Upper lobe of left lung (tissue), 6 donors: Measurements from ENCODE around the gene UFM1. TPM values are rescaled to one million over a fixed set of nuclear protein-coding genes. Genes with fewer than 3 reads are reported as not detected.

Source experiments
- ATAC-seq, 2 donors: fragments of 200-7000 bp; cut with Tn5 transposase; one replicate each; pipeline ENCODE4 v1.9.1; 2022; ENCODE audit warnings: mild to moderate bottlenecking in 2 of 2, moderate library complexity in 2 of 2; ENCODE audit not compliant: low FRiP score in 2 of 2
- DNase-seq, 2 donors: peaks; one replicate each; pipeline ENCODE4 v3.0.0-alpha.2; 2019 to 2020
- H3K27ac ChIP-seq, 4 donors: fragments of 200-600 bp; sonication (generic); one replicate each; pipeline ENCODE4 v1.5.1; 2016 to 2019
- H3K27me3 ChIP-seq, 4 donors: fragments of 200-600 bp; sonication (generic); one replicate each; pipeline ENCODE4 v1.5.1; 2017 to 2019
- H3K36me3 ChIP-seq, 4 donors: fragments of 200-600 bp; sonication (generic); one replicate each; pipeline ENCODE4 v1.5.1; 2016 to 2019
- H3K4me1 ChIP-seq, 4 donors: fragments of 200-600 bp; sonication (generic); one replicate each; pipeline ENCODE4 v1.5.1; 2018 to 2019
- H3K4me3 ChIP-seq, 4 donors: fragments of 200-600 bp; sonication (generic); one replicate each; pipeline ENCODE4 v1.5.1; 2017 to 2019; ENCODE audit warnings: mild to moderate bottlenecking in 2 of 4, moderate library complexity in 1 of 4
- H3K9me3 ChIP-seq, 4 donors: fragments of 200-600 bp; sonication (generic); one replicate each; pipeline ENCODE4 v1.5.1; 2018 to 2019
- EP300 ChIP-seq, 4 donors: sonication (generic); formaldehyde crosslinking; IDR thresholded peaks; one replicate each; pipeline ENCODE4 v1.5.1; 2017; ENCODE audit warnings: antibody characterized with exemption in 4 of 4, control low read depth in 2 of 4
- POLR2A ChIP-seq, 4 donors: fragments of 450-650 bp; IDR thresholded peaks; one replicate each; pipeline ENCODE4 v1.5.1; 2016 to 2017; ENCODE audit warnings: antibody characterized with exemption in 4 of 4, mild to moderate bottlenecking in 2 of 4
- POLR2AphosphoS5 ChIP-seq, 2 donors: sonication (generic); formaldehyde crosslinking; IDR thresholded peaks; one replicate each; pipeline ENCODE4 v1.5.1; 2017; ENCODE audit warnings: antibody characterized with exemption in 2 of 2
- WGBS, 2 donors: methylation state at CpG; one replicate each; pipeline ENCODE4 v1.1.5; 2017 to 2018; 5-methylcytosine and 5-hydroxymethylcytosine counted together
- total RNA-seq, 6 donors: library from RNA; depleted of rRNA in 4 of 6; stranded (reverse); fragments of >200 nt in 4 of 6; gene quantifications; one replicate each; pipeline versions ENCODE4 v1.1.0 to v1.2.1, GENCODE V29; 2016 to 2021
- TF ChIP-seq, protein P1 (sequence below), 6 experiments: fragments of 450-650 bp in 4 of 6; fragments of 200-600 bp in 2 of 6; sonication (generic) in 2 of 6; IDR thresholded peaks; one replicate each; pipeline ENCODE4 v1.5.1; 2016 to 2019; ENCODE audit warnings: antibody characterized with exemption in 6 of 6
- donor health status: DM: no; HTN: no; CAD: no; lungs with moderate emphysema.
- donor health status: DM: no; HTN: yes; CAD: no; lungs with severe emphysema.

Gene UFM1
- total RNA-seq, 6 donors from 2014 or later = 21.2 to 84.9 (median 50.5) TPM

DNA sequence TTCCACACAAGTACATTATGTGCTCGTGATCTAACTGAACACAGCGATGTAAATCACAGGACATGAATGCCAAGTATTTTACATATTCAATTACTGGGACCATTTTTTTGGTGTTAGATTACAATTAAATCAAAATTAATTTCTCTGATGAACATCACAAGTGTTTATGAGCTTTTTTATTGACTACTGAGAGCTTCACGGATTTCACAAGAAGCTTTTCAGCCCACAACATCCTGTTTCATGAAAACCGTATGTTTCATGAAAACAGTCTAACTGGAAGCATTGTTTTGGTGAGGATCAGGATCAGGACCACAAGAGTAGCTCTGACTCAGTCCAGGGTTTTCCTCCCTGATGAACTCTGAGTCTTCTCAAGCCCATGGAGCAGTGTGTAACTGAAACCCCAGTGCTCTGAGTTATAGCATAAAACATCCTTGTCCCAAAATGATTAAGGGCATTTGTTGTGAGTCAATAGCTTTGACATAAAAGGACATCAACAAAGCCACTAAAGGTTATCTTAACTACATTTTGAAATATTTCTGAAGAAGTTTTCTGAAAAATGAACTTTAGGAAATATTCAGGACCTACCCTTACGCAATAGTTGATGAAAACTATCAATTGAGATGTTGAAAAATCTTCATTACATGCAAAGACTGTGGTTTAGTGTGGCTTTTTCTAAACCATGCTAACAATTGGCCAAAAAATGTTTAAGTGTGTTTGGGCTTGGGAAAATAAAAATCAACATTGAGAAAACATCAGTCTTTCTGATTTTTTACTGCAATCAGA lies 49.3 kb downstream of the UFM1 start:
- Histone ChIP-seq H3K27me3 (no peaks in the 10 kb centered on the region), H3K36me3 (no peaks in the 10 kb centered on the region), H3K4me3 (no peak overlapping the region), H3K27ac (no peak overlapping the region), H3K9me3 (no peaks in the 10 kb centered on the region), H3K4me1 (no peaks in the 10 kb centered on the region)
- peak in 1 of 2 donors; percentile 32 for ATAC-seq
- no peak for DNase-seq
- TF ChIP-seq POLR2AphosphoS5 (IDR thresholded peaks at IDR 0.05) = no peak
- TF ChIP-seq POLR2A (IDR thresholded peaks at IDR 0.05) = no peak
- TF ChIP-seq, protein P1, sequence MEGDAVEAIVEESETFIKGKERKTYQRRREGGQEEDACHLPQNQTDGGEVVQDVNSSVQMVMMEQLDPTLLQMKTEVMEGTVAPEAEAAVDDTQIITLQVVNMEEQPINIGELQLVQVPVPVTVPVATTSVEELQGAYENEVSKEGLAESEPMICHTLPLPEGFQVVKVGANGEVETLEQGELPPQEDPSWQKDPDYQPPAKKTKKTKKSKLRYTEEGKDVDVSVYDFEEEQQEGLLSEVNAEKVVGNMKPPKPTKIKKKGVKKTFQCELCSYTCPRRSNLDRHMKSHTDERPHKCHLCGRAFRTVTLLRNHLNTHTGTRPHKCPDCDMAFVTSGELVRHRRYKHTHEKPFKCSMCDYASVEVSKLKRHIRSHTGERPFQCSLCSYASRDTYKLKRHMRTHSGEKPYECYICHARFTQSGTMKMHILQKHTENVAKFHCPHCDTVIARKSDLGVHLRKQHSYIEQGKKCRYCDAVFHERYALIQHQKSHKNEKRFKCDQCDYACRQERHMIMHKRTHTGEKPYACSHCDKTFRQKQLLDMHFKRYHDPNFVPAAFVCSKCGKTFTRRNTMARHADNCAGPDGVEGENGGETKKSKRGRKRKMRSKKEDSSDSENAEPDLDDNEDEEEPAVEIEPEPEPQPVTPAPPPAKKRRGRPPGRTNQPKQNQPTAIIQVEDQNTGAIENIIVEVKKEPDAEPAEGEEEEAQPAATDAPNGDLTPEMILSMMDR (IDR thresholded peaks at IDR 0.05) = no peak
- TF ChIP-seq EP300 (IDR thresholded peaks at IDR 0.05) = no peak
- 31 to 43% methylated on average over 5 of the region's 5 CpGs for WGBS, 2 donors

DNA sequence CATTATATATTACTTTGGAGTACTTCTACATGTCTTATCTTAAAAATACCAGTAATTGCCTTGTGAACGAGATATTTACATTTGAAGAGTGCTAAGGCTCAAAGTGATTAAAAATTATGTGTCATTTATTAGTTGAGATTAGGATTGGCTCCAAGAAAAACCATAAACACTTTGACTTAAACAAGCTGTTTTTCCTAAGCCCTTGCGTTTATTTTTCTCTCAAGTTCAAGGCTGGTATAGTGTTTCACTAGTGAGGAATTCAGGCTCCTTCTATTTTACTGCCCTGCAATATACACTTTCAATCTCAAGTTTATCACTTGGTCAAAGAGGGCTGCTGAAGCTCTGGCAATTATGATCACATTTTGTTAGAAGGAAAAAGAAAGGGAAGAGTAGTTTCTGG lies 49.9 kb downstream of the UFM1 start:
- Histone ChIP-seq H3K36me3 (no peaks in the 10 kb centered on the region), H3K4me1 (no peaks in the 10 kb centered on the region), H3K27me3 (no peaks in the 10 kb centered on the region), H3K27ac (no peak overlapping the region), H3K9me3 (no peaks in the 10 kb centered on the region), H3K4me3 (no peak overlapping the region)
- DNase-seq = no peak
- 32 to 39% methylated on average over 2 of the region's 2 CpGs for WGBS, 2 donors
- TF ChIP-seq, protein P1 (IDR thresholded peaks at IDR 0.05) = no peak
- no peak for TF ChIP-seq POLR2A (IDR thresholded peaks at IDR 0.05)
- TF ChIP-seq POLR2AphosphoS5 (IDR thresholded peaks at IDR 0.05) = no peak
- TF ChIP-seq EP300 (IDR thresholded peaks at IDR 0.05) = no peak
- no peak for ATAC-seq

DNA sequence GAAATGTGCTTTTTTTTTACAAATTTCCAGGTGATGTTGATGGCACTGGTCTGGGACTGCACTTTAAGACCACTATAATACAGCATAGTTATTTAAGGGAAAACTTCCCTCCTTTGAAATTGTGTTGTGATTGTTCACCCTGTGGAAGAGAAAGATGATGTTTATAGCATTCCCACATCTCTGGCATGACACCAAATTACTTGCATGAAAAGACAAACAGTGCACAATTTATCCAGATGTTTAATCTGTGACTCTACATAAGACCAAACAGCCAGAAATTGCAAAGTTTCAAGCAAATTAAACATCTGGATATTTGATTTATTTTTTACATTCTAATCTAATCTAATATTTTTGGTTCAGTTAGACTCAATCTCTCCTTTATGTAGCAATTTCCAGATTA lies 51.6 kb downstream of the UFM1 start:
- H3K4me1 ChIP-seq = no peaks in the 10 kb centered on the region
- no peaks in the 10 kb centered on the region for H3K27me3 ChIP-seq
- no peak overlapping the region for H3K27ac ChIP-seq
- no peak for TF ChIP-seq EP300 (IDR thresholded peaks at IDR 0.05)
- TF ChIP-seq POLR2AphosphoS5 (IDR thresholded peaks at IDR 0.05) = no peak
- no peak for TF ChIP-seq POLR2A (IDR thresholded peaks at IDR 0.05)
- TF ChIP-seq, protein P1 (IDR thresholded peaks at IDR 0.05) = no peak
- no peak overlapping the region for H3K4me3 ChIP-seq
- ATAC-seq (no peak), DNase-seq (no peak)
- no peaks in the 10 kb centered on the region for H3K36me3 ChIP-seq
- H3K9me3 ChIP-seq = no peaks in the 10 kb centered on the region

DNA sequence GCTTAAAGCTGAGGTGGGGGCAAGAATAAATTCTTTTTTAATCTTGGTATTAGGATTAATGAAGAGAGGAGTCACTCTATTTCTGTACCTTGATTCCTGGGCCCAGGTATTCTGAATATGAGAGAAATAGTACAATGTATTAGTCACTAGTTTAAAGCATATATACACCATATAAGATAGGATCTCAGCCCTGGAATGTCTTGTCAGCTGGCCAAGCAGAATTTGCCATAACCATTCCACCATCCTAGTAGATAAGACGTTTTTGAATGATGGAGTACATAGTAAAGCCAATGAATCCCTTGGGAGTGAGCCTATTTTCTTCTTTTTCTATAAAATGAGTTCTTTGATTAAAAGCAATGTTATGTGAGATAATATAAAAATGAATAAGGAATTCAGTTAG lies 55.6 kb downstream of the UFM1 start:
- H3K4me3 ChIP-seq = no peak overlapping the region
- no peaks in the 10 kb centered on the region for H3K4me1 ChIP-seq
- no peak for TF ChIP-seq POLR2AphosphoS5 (IDR thresholded peaks at IDR 0.05)
- TF ChIP-seq EP300 (IDR thresholded peaks at IDR 0.05) = no peak
- TF ChIP-seq, protein P1 (IDR thresholded peaks at IDR 0.05) = no peak
- no peak for TF ChIP-seq POLR2A (IDR thresholded peaks at IDR 0.05)
- DNase-seq (no peak), ATAC-seq (no peak)
- no peaks in the 10 kb centered on the region for H3K36me3 ChIP-seq
- no peaks in the 10 kb centered on the region for H3K9me3 ChIP-seq
- no peaks in the 10 kb centered on the region for H3K27me3 ChIP-seq
- 39 to 43% methylated on average over 1 of the region's 1 CpG for WGBS, 2 donors
- H3K27ac ChIP-seq = no peak overlapping the region

DNA sequence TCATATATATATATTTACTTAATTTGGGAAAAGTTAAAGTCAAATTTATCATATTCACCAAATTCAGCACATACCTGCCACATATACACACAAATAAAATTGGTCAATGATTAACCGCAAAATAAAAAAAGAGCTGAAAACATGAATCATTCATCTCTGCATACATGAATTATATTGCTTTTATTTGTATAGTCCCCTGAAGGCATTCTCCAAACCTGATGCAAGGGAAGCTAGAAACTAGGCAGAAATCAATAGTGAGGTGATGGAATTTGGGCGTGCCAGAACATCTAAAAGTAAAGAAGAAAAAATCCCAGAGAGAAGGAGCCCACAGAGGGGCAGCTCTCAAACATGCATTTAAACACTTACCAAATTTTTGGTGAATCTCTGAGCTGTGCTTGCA lies 60.1 kb downstream of the UFM1 start:
- H3K27me3 ChIP-seq = no peaks in the 10 kb centered on the region
- no peak for ATAC-seq
- H3K36me3 ChIP-seq = no peaks in the 10 kb centered on the region
- no peaks in the 10 kb centered on the region for H3K4me1 ChIP-seq
- WGBS, 2 donors = 91 to 96% methylated on average over 2 of the region's 2 CpGs
- H3K4me3 ChIP-seq = no peak overlapping the region
- H3K9me3 ChIP-seq = no peaks in the 10 kb centered on the region
- TF ChIP-seq EP300 (IDR thresholded peaks at IDR 0.05) (no peak), POLR2A (IDR thresholded peaks at IDR 0.05) (no peak), POLR2AphosphoS5 (IDR thresholded peaks at IDR 0.05) (no peak)
- TF ChIP-seq, protein P1 (IDR thresholded peaks at IDR 0.05) = no peak
- no peak for DNase-seq
- no peak overlapping the region for H3K27ac ChIP-seq
